Tibial nerve (tissue), 4 donors: ENCODE results near the gene MYRIP. TPM values are rescaled to one million over a fixed set of nuclear protein-coding genes. Genes with fewer than 3 reads are reported as not detected.

Source experiments
- DNase-seq, 2 donors: peaks; one replicate each; pipeline ENCODE4 v3.0.0-alpha.2; 2019; ENCODE audit warnings: low spot score in 2 of 2
- H3K27ac ChIP-seq, 4 donors: fragments of 200-600 bp; sonication (generic) in 3 of 4; one replicate each; pipeline ENCODE4 v1.5.1; 2017 to 2019; ENCODE audit warnings: mild to moderate bottlenecking in 1 of 4
- H3K27me3 ChIP-seq, 2 donors: fragments of 200-600 bp; sonication (generic) in 1 of 2; one replicate each; pipeline versions ENCODE4 v1.5.1 to v1.6.0; 2017 to 2019
- H3K36me3 ChIP-seq, 3 donors: fragments of 200-600 bp; sonication (generic); one replicate each; pipeline ENCODE4 v1.5.1; 2018 to 2019
- H3K4me1 ChIP-seq, 4 donors: fragments of 200-600 bp; sonication (generic) in 3 of 4; one replicate each; pipeline ENCODE4 v1.5.1; 2017 to 2019
- H3K4me3 ChIP-seq, 4 donors: fragments of 200-600 bp; sonication (generic) in 3 of 4; one replicate each; pipeline ENCODE4 v1.5.1; 2017 to 2019; ENCODE audit warnings: mild to moderate bottlenecking in 1 of 4, moderate library complexity in 1 of 4
- H3K9me3 ChIP-seq, 4 donors: fragments of 200-600 bp; sonication (generic) in 3 of 4; one replicate each; pipeline ENCODE4 v1.5.1; 2017 to 2019
- EP300 ChIP-seq, 2 donors: sonication (generic); formaldehyde crosslinking; IDR thresholded peaks; one replicate each; pipeline ENCODE4 v1.6.1; 2017; ENCODE audit warnings: antibody characterized with exemption in 2 of 2, mild to moderate bottlenecking in 1 of 2
- POLR2A ChIP-seq, 2 donors: fragments of 450-650 bp; IDR thresholded peaks; one replicate each; pipeline ENCODE4 v1.6.1; 2017; ENCODE audit warnings: antibody characterized with exemption in 2 of 2, mild to moderate bottlenecking in 2 of 2, moderate library complexity in 2 of 2
- WGBS, 2 donors: methylation state at CpG; one replicate each; pipeline ENCODE4 v1.1.5; 2018; 5-methylcytosine and 5-hydroxymethylcytosine counted together
- total RNA-seq, 4 donors: library from RNA; depleted of rRNA; stranded (reverse); fragments of >200 nt; gene quantifications; one replicate each; pipeline ENCODE4 v1.1.0, GENCODE V29; 2016
- TF ChIP-seq, protein P1 (sequence below), 5 experiments: fragments of 200-600 bp in 3 of 5; fragments of 450-650 bp in 2 of 5; sonication (generic) in 3 of 5; IDR thresholded peaks; one replicate each; pipeline ENCODE4 v1.5.1; 2016 to 2019; ENCODE audit warnings: antibody characterized with exemption in 5 of 5, mild to moderate bottlenecking in 3 of 5, moderate library complexity in 2 of 5

MYRIP gene
- total RNA-seq, 4 donors from 2014 or later = 2.9 to 12.0 (median 9.9) TPM

DNA sequence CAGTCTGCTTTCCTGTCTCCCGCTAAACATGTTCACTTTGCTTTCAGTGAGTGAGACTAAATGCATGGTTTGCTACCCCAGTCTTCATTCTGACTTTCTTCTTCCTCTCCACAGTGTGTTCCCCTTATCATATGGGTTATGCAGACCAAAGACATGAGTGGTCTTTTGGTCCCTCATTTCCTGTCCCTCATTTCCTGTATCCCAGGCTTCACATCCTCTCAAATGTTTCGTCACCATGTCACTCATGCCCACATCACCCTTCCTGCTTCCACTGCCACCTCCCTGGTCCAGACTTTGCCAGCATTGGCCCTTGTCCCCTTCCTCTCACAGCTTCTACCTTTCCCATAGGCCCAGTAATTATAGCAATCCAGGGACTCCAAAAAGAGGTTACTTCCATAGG, 209.0 kb downstream of the MYRIP start:
- no peaks in the 10 kb centered on the region for H3K27me3 ChIP-seq
- H3K9me3 ChIP-seq = no peaks in the 10 kb centered on the region
- WGBS, 2 donors = 82 to 88% methylated on average over 2 of the region's 2 CpGs
- no peak overlapping the region for H3K27ac ChIP-seq
- DNase-seq = no peak
- H3K36me3 ChIP-seq = no peaks in the 10 kb centered on the region
- TF ChIP-seq, protein P1, sequence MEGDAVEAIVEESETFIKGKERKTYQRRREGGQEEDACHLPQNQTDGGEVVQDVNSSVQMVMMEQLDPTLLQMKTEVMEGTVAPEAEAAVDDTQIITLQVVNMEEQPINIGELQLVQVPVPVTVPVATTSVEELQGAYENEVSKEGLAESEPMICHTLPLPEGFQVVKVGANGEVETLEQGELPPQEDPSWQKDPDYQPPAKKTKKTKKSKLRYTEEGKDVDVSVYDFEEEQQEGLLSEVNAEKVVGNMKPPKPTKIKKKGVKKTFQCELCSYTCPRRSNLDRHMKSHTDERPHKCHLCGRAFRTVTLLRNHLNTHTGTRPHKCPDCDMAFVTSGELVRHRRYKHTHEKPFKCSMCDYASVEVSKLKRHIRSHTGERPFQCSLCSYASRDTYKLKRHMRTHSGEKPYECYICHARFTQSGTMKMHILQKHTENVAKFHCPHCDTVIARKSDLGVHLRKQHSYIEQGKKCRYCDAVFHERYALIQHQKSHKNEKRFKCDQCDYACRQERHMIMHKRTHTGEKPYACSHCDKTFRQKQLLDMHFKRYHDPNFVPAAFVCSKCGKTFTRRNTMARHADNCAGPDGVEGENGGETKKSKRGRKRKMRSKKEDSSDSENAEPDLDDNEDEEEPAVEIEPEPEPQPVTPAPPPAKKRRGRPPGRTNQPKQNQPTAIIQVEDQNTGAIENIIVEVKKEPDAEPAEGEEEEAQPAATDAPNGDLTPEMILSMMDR (IDR thresholded peaks at IDR 0.05) = no peak
- TF ChIP-seq EP300 (IDR thresholded peaks at IDR 0.05) (no peak), POLR2A (IDR thresholded peaks at IDR 0.05) (no peak)
- H3K4me3 ChIP-seq = no peak overlapping the region
- no peaks in the 10 kb centered on the region for H3K4me1 ChIP-seq

DNA sequence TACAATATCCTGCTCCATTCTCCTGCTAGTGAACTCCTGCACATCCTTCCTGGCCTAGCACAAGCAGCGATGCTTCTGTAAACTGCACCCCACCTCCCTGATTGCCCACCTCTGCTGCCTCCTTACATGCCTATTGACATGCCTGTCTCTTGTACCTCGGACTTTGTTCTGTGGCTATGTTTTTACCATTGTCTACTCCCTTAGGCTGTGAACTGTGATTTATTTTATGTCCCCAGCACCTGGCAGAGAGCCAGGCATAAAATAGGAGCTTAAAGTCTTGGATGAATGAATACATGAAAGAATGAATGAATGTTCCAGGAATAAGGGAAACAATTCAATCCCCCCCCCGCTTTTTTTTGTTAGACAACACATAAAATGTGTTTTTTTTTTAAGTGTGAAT, 210.0 kb downstream of the MYRIP start:
- H3K27me3 ChIP-seq = no peaks in the 10 kb centered on the region
- no peak overlapping the region for H3K4me3 ChIP-seq
- no peak overlapping the region for H3K27ac ChIP-seq
- 50 to 57% methylated on average over 3 of the region's 3 CpGs for WGBS, 2 donors
- H3K36me3 ChIP-seq = no peaks in the 10 kb centered on the region
- DNase-seq = no peak
- TF ChIP-seq POLR2A (IDR thresholded peaks at IDR 0.05) = no peak
- TF ChIP-seq, protein P1 (IDR thresholded peaks at IDR 0.05) = no peak
- TF ChIP-seq EP300 (IDR thresholded peaks at IDR 0.05) = no peak
- H3K4me1 ChIP-seq = no peaks in the 10 kb centered on the region
- no peaks in the 10 kb centered on the region for H3K9me3 ChIP-seq

DNA sequence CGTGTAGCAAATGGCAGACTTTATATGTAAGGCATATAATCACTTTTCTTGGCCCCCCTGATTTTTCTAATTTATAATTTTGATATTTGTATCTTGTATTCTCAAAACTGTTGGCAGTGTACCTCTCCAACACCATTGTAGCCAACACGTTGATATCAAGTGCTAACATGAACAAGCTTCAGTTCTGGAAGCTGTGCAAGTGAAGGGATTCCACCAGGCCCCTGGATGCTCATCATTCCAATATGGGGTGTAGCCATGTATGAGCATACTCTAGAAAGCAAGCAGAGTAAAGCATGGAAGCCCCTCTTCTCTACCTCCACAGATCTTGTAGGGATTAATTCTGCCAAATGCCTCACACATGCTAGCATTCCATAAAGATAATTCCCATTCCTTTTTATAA, 211.3 kb downstream of the MYRIP start:
- TF ChIP-seq, protein P1 (IDR thresholded peaks at IDR 0.05) = no peak
- TF ChIP-seq POLR2A (IDR thresholded peaks at IDR 0.05) = no peak
- TF ChIP-seq EP300 (IDR thresholded peaks at IDR 0.05) = no peak
- 65 to 67% methylated on average over 2 of the region's 2 CpGs for WGBS, 2 donors
- DNase-seq = no peak
- no peaks in the 10 kb centered on the region for H3K4me1 ChIP-seq
- no peaks in the 10 kb centered on the region for H3K27me3 ChIP-seq
- no peak overlapping the region for H3K27ac ChIP-seq
- H3K4me3 ChIP-seq = no peak overlapping the region
- peaks cover 0 to 6% (median 0%) of the 10 kb centered on the region in 4 donors for H3K9me3 ChIP-seq
- H3K36me3 ChIP-seq = no peaks in the 10 kb centered on the region

DNA sequence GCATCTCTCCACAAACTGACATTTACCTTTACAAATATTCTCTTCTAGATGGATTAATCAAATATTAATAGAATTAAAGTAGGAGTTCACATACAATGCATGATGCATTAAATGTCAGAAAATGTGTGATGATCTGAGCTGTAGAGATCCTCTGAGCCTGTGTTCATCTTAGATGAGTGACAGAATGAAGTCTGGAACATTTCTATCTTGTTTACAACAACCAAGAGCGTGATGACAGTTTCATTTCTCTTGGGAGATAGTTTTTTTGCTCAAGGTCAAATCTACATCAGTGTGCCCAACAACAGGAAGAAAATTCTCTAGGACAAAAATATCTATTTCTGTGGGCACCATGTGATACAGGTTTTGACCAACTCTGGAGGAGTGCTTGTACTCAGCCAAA, 211.9 kb downstream of the MYRIP start:
- DNase-seq = no peak
- WGBS, 2 donors = 72 to 75% methylated on average over 1 of the region's 1 CpG
- Histone ChIP-seq H3K36me3 (no peaks in the 10 kb centered on the region), H3K27me3 (no peaks in the 10 kb centered on the region), H3K27ac (no peak overlapping the region), H3K4me1 (no peaks in the 10 kb centered on the region), H3K9me3 (peaks cover 0 to 11% (median 0%) of the 10 kb centered on the region in 4 donors), H3K4me3 (no peak overlapping the region)
- TF ChIP-seq POLR2A (IDR thresholded peaks at IDR 0.05) (no peak), EP300 (IDR thresholded peaks at IDR 0.05) (no peak)
- TF ChIP-seq, protein P1 (IDR thresholded peaks at IDR 0.05) = no peak

DNA sequence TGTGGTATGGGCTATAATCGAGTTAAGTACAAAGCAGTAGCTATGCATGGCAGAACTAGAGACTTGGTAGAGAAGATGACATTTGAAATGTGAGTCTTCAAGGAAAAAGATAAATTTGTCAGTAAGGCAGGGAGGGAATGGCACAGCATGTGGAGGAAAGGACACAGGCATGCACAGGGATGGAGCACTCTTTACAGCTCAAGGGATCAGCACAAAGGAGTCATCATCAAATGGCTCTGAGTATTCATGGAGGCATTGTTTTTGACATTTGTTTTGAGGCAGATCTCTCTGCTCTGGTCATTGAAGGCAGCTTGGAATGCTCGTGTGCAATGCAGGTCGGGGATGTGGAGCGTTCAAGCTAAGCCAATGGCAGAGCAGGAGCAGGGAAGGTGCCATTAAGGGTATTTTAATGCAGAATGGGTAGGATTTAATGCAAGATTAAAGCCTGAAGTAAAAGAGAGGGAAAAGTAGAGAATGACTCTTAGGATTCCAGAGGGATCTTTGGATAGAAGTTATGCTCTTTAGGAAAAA, 213.0 kb downstream of the MYRIP start:
- no peak overlapping the region for H3K27ac ChIP-seq
- H3K4me1 ChIP-seq = no peaks in the 10 kb centered on the region
- DNase-seq = no peak
- 70 to 75% methylated on average over 4 of the region's 4 CpGs for WGBS, 2 donors
- peaks cover 0 to 18% (median 0%) of the 10 kb centered on the region in 4 donors for H3K9me3 ChIP-seq
- H3K27me3 ChIP-seq = no peaks in the 10 kb centered on the region
- TF ChIP-seq, protein P1 (IDR thresholded peaks at IDR 0.05) = no peak
- TF ChIP-seq EP300 (IDR thresholded peaks at IDR 0.05) = no peak
- no peak for TF ChIP-seq POLR2A (IDR thresholded peaks at IDR 0.05)
- H3K4me3 ChIP-seq = no peak overlapping the region
- H3K36me3 ChIP-seq = no peaks in the 10 kb centered on the region
